H9 (cell line): ENCODE results near the gene IGF2BP3. TPM values are rescaled to one million over a fixed set of nuclear protein-coding genes. Genes with fewer than 3 reads are reported as not detected.

ENCODE experiments used
- DNase-seq: peaks from one replicate; pipeline ENCODE4 v3.0.0-alpha.2; 2017
- H2AFZ ChIP-seq: one replicate; pipeline ENCODE4 v1.6.1; 2013; ENCODE audit warnings: mild to moderate bottlenecking, low read length, control low read depth, moderate library complexity
- H2AK5ac ChIP-seq: 2 replicates; pipeline ENCODE4 v1.6.1; 2013; ENCODE audit warnings: low read length, control low read depth, mixed read lengths; ENCODE audit not compliant: insufficient read length
- H2BK120ac ChIP-seq: one replicate; pipeline ENCODE4 v1.6.1; 2013; ENCODE audit warnings: low read depth, mild to moderate bottlenecking, low read length, control low read depth, inconsistent platforms; ENCODE audit not compliant: poor library complexity, severe bottlenecking
- H2BK12ac ChIP-seq: 2 replicates; pipeline ENCODE4 v1.6.1; 2013; ENCODE audit warnings: low read length, control low read depth, mixed read lengths, low read depth; ENCODE audit not compliant: insufficient read length
- H2BK15ac ChIP-seq: 2 replicates; pipeline ENCODE4 v1.6.1; 2013; ENCODE audit warnings: low read depth, low read length, control low read depth
- H2BK20ac ChIP-seq: one replicate; pipeline ENCODE4 v1.6.1; 2013; ENCODE audit warnings: low read depth, mild to moderate bottlenecking, low read length, control low read depth, inconsistent platforms; ENCODE audit not compliant: poor library complexity, severe bottlenecking
- H2BK5ac ChIP-seq: 2 replicates; pipeline ENCODE4 v1.6.1; 2013; ENCODE audit warnings: low read length, control low read depth, mixed read lengths; ENCODE audit not compliant: insufficient read length
- H3K14ac ChIP-seq: 2 replicates; pipeline ENCODE4 v1.6.1; 2013; ENCODE audit warnings: low read length, control low read depth; ENCODE audit not compliant: insufficient read depth
- H3K18ac ChIP-seq: 2 replicates; pipeline ENCODE4 v1.6.1; 2013; ENCODE audit warnings: low read depth, mild to moderate bottlenecking, mixed read lengths, low read length, control low read depth; ENCODE audit not compliant: insufficient read length
- H3K23ac ChIP-seq: 2 replicates; pipeline ENCODE4 v1.6.1; 2013; ENCODE audit warnings: low read length, control low read depth, mixed read lengths, low read depth; ENCODE audit not compliant: insufficient read length
- H3K23me2 ChIP-seq: 2 replicates; pipeline ENCODE4 v1.6.1; 2013; ENCODE audit warnings: low read depth, mild to moderate bottlenecking, mixed read lengths, low read length, control low read depth; ENCODE audit not compliant: insufficient read length, poor library complexity, severe bottlenecking
- H3K27ac ChIP-seq: 2 replicates; pipeline ENCODE4 v1.5.1; 2013; ENCODE audit warnings: low read length, control low read depth, mixed read lengths, low read depth; ENCODE audit not compliant: insufficient read length
- H3K27me3 ChIP-seq: 2 replicates; pipeline ENCODE4 v1.6.1; 2013; ENCODE audit warnings: low read length, control low read depth, inconsistent platforms; ENCODE audit not compliant: insufficient read depth
- H3K4ac ChIP-seq: 2 replicates; pipeline ENCODE4 v1.6.1; 2013; ENCODE audit warnings: low read depth, mild to moderate bottlenecking, control low read depth, inconsistent platforms, low read length, moderate library complexity
- H3K4me1 ChIP-seq: 2 replicates; pipeline ENCODE4 v1.6.1; 2013; ENCODE audit warnings: low read length, control low read depth, inconsistent platforms; ENCODE audit not compliant: insufficient read depth
- H3K4me2 ChIP-seq: 2 replicates; pipeline ENCODE4 v1.6.1; 2013; ENCODE audit warnings: low read length, control low read depth, mixed read lengths; ENCODE audit not compliant: insufficient read length, insufficient read depth
- H3K56ac ChIP-seq: 2 replicates; pipeline ENCODE4 v1.6.1; 2013; ENCODE audit warnings: low read depth, mild to moderate bottlenecking, mixed read lengths, low read length, control low read depth; ENCODE audit not compliant: insufficient read length
- H3K79me1 ChIP-seq: 2 replicates; pipeline ENCODE4 v1.6.1; 2013; ENCODE audit warnings: low read depth, mild to moderate bottlenecking, moderate library complexity, low read length, control low read depth, inconsistent platforms; ENCODE audit not compliant: insufficient read depth, poor library complexity, severe bottlenecking
- H3K79me2 ChIP-seq: 2 replicates; pipeline ENCODE4 v1.6.1; 2013; ENCODE audit warnings: low read length, control low read depth, inconsistent platforms; ENCODE audit not compliant: insufficient read depth
- H3K9ac ChIP-seq: 2 replicates; pipeline ENCODE4 v1.6.1; 2013; ENCODE audit warnings: low read length, control low read depth, mixed read lengths; ENCODE audit not compliant: insufficient read length; ENCODE audit errors: extremely low read depth
- H3K9me3 ChIP-seq: one replicate; pipeline ENCODE4 v1.6.1; 2013; ENCODE audit warnings: low read depth, low read length, inconsistent platforms; ENCODE audit not compliant: control insufficient read depth
- H3T11ph ChIP-seq: one replicate; pipeline ENCODE4 v1.6.1; 2013; ENCODE audit warnings: mild to moderate bottlenecking, low read length, control low read depth, inconsistent platforms
- H4K20me1 ChIP-seq: one replicate; pipeline ENCODE4 v1.6.1; 2013; ENCODE audit not compliant: control insufficient read depth, insufficient read length, insufficient read depth
- H4K5ac ChIP-seq: 2 replicates; pipeline ENCODE4 v1.6.1; 2013; ENCODE audit warnings: low read depth, mild to moderate bottlenecking, mixed read lengths, low read length, control low read depth; ENCODE audit not compliant: insufficient read length
- H4K8ac ChIP-seq: replicated peaks from 2 replicates; pipeline ENCODE4 v1.6.1; 2013; ENCODE audit warnings: low read length, control low read depth, mixed read lengths, low read depth; ENCODE audit not compliant: insufficient read length
- H4K91ac ChIP-seq: 2 replicates; pipeline ENCODE4 v1.6.1; 2013; ENCODE audit warnings: low read depth, mild to moderate bottlenecking, moderate library complexity, mixed read lengths, low read length, control low read depth; ENCODE audit not compliant: insufficient read length
- H3K27ac Mint-ChIP-seq, 3 experiments: 2 replicates in 2 of 3; 3 replicates in 1 of 3; pipeline ENCODE4 v1.8.0; 2020 to 2021; ENCODE audit warnings: mixed read lengths in 3 of 3, mild to moderate bottlenecking in 1 of 3, moderate library complexity in 1 of 3
- H3K27me3 Mint-ChIP-seq: 2 replicates; pipeline ENCODE4 v1.8.0; 2021; ENCODE audit warnings: low read depth, mild to moderate bottlenecking, moderate library complexity, mixed read lengths
- H3K36me3 Mint-ChIP-seq, 3 experiments: 2 replicates in 2 of 3; 3 replicates in 1 of 3; pipeline ENCODE4 v1.8.0; 2020 to 2021; ENCODE audit warnings: low read depth in 3 of 3, mixed read lengths in 3 of 3; ENCODE audit not compliant: insufficient read depth in 1 of 3
- H3K4me1 Mint-ChIP-seq, 2 experiments: 2 replicates each; pipeline ENCODE4 v1.8.0; 2020; ENCODE audit warnings: mixed read lengths in 2 of 2
- H3K4me3 Mint-ChIP-seq, 2 experiments: 2 replicates in 1 of 2; 3 replicates in 1 of 2; pipeline ENCODE4 v1.8.0; 2020 to 2021; ENCODE audit warnings: mild to moderate bottlenecking in 2 of 2, mixed read lengths in 2 of 2, moderate library complexity in 1 of 2
- H3K9me3 Mint-ChIP-seq, 2 experiments: 2 replicates in 1 of 2; 3 replicates in 1 of 2; pipeline ENCODE4 v1.8.0; 2020; ENCODE audit warnings: mild to moderate bottlenecking in 2 of 2, mixed read lengths in 2 of 2, moderate library complexity in 1 of 2
- WGBS: extraction: QIAGEN DNeasy Blood & Tissue Kit; methylation state at CpG from one replicate; pipeline ENCODE4 v1.1.7; 2013; ENCODE audit warnings: missing lambda C conversion rate, low lambda C conversion rate, mixed read lengths; ENCODE audit not compliant: insufficient read length; ENCODE audit errors: extremely low coverage; 5-methylcytosine and 5-hydroxymethylcytosine counted together
- total RNA-seq: library from RNA; stranded (reverse); gene quantifications from 2 replicates; pipeline ENCODE4 v1.2.1, GENCODE V29; 2021
- TF ChIP-seq, protein P1 (sequence below): fragments of 200-600 bp; sonication (generic); conservative IDR thresholded peaks from 3 replicates; pipeline ENCODE4 v1.8.0; 2021; ENCODE audit warnings: antibody characterized with exemption, mild to moderate bottlenecking

The IGF2BP3 gene
- total RNA-seq, 1 experiment from 2014 or later: 197 TPM

DNA sequence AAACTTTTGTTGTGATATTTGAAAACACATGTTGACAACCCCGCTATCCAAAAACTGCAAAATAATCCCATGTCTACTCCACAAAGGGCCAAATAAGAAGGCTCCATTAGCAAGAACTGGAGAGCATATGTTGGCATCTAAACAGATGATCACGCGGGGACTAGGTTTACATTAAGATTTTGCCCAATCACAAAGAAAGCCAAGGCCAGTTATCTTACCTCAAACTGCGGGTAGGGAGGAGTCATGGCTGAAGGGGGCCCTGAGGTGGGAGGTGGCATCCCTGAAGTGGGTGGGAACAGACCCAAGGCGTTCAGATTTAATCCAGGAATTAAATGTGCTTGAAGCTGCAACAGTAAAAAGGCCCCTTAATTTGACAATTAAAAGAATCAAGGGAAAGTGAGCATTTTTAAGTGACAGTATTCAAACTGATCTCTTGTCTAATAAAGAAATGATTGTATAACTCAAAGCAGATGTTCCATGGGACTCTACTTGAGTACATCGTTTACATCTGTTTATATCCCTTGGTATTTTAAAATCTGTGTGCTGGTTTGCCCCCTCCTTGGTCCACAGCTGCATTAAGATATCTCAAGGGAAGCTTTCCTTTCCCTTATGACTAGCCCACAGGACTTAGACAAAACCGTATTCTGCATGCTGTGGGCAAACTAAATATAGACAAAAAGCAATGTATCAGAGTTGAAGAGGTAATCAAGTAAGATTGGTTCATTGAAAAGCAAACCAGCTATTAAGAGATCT is 128.3 kb downstream of the IGF2BP3 start:
- Histone ChIP-seq H3K56ac (no peak overlapping the region), H3T11ph (no peak overlapping the region), H3K14ac (no peak overlapping the region), H3K18ac (no peak overlapping the region), H3K23ac (no peak overlapping the region), H3K23me2 (no peaks in the 10 kb centered on the region), H3K79me1 (no peaks in the 10 kb centered on the region), H4K91ac (no peak overlapping the region), H2BK120ac (no peak overlapping the region), H3K79me2 (no peaks in the 10 kb centered on the region), H3K27ac (no peak overlapping the region), H3K9me3 (no peaks in the 10 kb centered on the region), H4K20me1 (no peaks in the 10 kb centered on the region), H3K27me3 (no peaks in the 10 kb centered on the region), H2AFZ (no peak overlapping the region), H3K9ac (no peak overlapping the region), H3K4ac (no peak overlapping the region), H4K5ac (no peak overlapping the region), H4K8ac (no peak overlapping the region), H2BK15ac (no peak overlapping the region), H2BK20ac (no peak overlapping the region), H2BK5ac (no peak overlapping the region), H3K4me2 (no peak overlapping the region), H3K4me1 (no peaks in the 10 kb centered on the region), H2AK5ac (no peak overlapping the region), H2BK12ac (no peak overlapping the region)
- DNase-seq: no peak
- no CpG with 5 or more reads among the region's 7 CpGs for WGBS
- no peaks in the 10 kb centered on the region for H3K27me3 Mint-ChIP-seq
- H3K36me3 Mint-ChIP-seq: peaks cover 63 to 95% (median 95%) of the 10 kb centered on the region in 3 experiments; a peak in 6 of 7 replicates
- H3K4me1 Mint-ChIP-seq: no peaks in the 10 kb centered on the region
- H3K4me3 Mint-ChIP-seq: no peak overlapping the region
- TF ChIP-seq, protein P1, sequence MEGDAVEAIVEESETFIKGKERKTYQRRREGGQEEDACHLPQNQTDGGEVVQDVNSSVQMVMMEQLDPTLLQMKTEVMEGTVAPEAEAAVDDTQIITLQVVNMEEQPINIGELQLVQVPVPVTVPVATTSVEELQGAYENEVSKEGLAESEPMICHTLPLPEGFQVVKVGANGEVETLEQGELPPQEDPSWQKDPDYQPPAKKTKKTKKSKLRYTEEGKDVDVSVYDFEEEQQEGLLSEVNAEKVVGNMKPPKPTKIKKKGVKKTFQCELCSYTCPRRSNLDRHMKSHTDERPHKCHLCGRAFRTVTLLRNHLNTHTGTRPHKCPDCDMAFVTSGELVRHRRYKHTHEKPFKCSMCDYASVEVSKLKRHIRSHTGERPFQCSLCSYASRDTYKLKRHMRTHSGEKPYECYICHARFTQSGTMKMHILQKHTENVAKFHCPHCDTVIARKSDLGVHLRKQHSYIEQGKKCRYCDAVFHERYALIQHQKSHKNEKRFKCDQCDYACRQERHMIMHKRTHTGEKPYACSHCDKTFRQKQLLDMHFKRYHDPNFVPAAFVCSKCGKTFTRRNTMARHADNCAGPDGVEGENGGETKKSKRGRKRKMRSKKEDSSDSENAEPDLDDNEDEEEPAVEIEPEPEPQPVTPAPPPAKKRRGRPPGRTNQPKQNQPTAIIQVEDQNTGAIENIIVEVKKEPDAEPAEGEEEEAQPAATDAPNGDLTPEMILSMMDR: no peak
- no peaks in the 10 kb centered on the region for H3K9me3 Mint-ChIP-seq
- peak overlapping the region in 2 of 3 experiments; percentile 8 to 21; a peak in 4 of 7 replicates for H3K27ac Mint-ChIP-seq
